HG02943 (cell line): ENCODE measurements around the gene IQSEC1.

Experiments used
- ATAC-seq: cut with Tn5 transposase; IDR thresholded peaks from one replicate; pipeline ENCODE4 v1.9.1; 2021; ENCODE audit warnings: mild to moderate bottlenecking, low read depth, moderate library complexity; ENCODE audit not compliant: unreplicated experiment

The IQSEC1 gene

GRCh38 chr3:12922881-12923431, 150.3 kb downstream of the IQSEC1 start:
- no peak for ATAC-seq

- ATAC-seq = no peak
These were observed 150.9 kb downstream of the IQSEC1 start for GRCh38 chr3:12922306-12922705.

GRCh38 chr3:12921736-12922135, 151.5 kb downstream of the IQSEC1 start:
- no peak for ATAC-seq

- ATAC-seq = no peak
These were observed 152.3 kb downstream of the IQSEC1 start for GRCh38 chr3:12920967-12921366.

GRCh38 chr3:12919205-12919604, 154.0 kb downstream of the IQSEC1 start:
- no peak for ATAC-seq

GRCh38 chr3:12918231-12918630, 155.0 kb downstream of the IQSEC1 start:
- no peak for ATAC-seq

GRCh38 chr3:12916159-12916558, 157.1 kb downstream of the IQSEC1 start:
- no peak for ATAC-seq

- no peak for ATAC-seq
These were observed 159.1 kb downstream of the IQSEC1 start for GRCh38 chr3:12914088-12914487.

GRCh38 chr3:12911881-12912415, 161.3 kb downstream of the IQSEC1 start:
- ATAC-seq = no peak

- no peak for ATAC-seq
These were observed 162.7 kb downstream of the IQSEC1 start for GRCh38 chr3:12910356-12911099.

GRCh38 chr3:12909710-12910109, 163.5 kb downstream of the IQSEC1 start:
- no peak for ATAC-seq

GRCh38 chr3:12908859-12909258, 164.4 kb downstream of the IQSEC1 start:
- ATAC-seq = no peak

- no peak for ATAC-seq
These were observed 165.0 kb downstream of the IQSEC1 start for GRCh38 chr3:12908136-12908730.

GRCh38 chr3:12907729-12908128, 165.5 kb downstream of the IQSEC1 start:
- ATAC-seq = no peak

- no peak for ATAC-seq
These were observed 165.9 kb downstream of the IQSEC1 start for GRCh38 chr3:12907296-12907695.

- ATAC-seq = no peak
These were observed 166.3 kb downstream of the IQSEC1 start for GRCh38 chr3:12906916-12907290.

- no peak for ATAC-seq
These were observed 166.9 kb downstream of the IQSEC1 start for GRCh38 chr3:12906141-12906915.

- no peak for ATAC-seq
These were observed 167.7 kb downstream of the IQSEC1 start for GRCh38 chr3:12905316-12906071.

- no peak for ATAC-seq
These were observed 168.3 kb downstream of the IQSEC1 start for GRCh38 chr3:12904951-12905315.

- no peak for ATAC-seq
These were observed 169.3 kb downstream of the IQSEC1 start for GRCh38 chr3:12903881-12904280.
